ENCODE results near the gene IGF1R. TPM values are rescaled to one million over a fixed set of nuclear protein-coding genes. Genes with fewer than 3 reads are reported as not detected.

The IGF1R gene
- total RNA-seq, 1 donor from 2014 or later = 151 TPM

GRCh38 chr15:98850961-98851572 lies 202.7 kb downstream of the IGF1R start:
- TF ChIP-seq CTCF (IDR thresholded peaks at IDR 0.05) = peak; percentile 74 to 84 (median 79)
- H3K4me3 ChIP-seq = peak overlapping the region; percentile 63 to 73
- peaks cover 31 to 53% of the 10 kb centered on the region in 2 donors for H3K4me1 ChIP-seq
- intact Hi-C loops (cut with DNase I) = no loop called here
- H3K27ac ChIP-seq = peak overlapping the region; percentile 92
- DNase-seq (ENCODE audit: low spot score in 2 of 2) = peak in 1 of 2 donors; percentile 86
- H3K27me3 ChIP-seq = no peaks in the 10 kb centered on the region
- H3K9me3 ChIP-seq = no peaks in the 10 kb centered on the region
- no peaks in the 10 kb centered on the region for H3K36me3 ChIP-seq

- peak overlapping the region; percentile 92 for H3K27ac ChIP-seq
- DNase-seq (ENCODE audit: low spot score in 2 of 2) = peak; percentile 69 to 96
- peaks cover 38 to 70% of the 10 kb centered on the region in 2 donors for H3K4me1 ChIP-seq
- no peaks in the 10 kb centered on the region for H3K36me3 ChIP-seq
- peak overlapping the region; percentile 63 to 73 for H3K4me3 ChIP-seq
- intact Hi-C loops (cut with DNase I) = no loop called here
- H3K27me3 ChIP-seq = no peaks in the 10 kb centered on the region
- no peak for TF ChIP-seq CTCF (IDR thresholded peaks at IDR 0.05)
- no peaks in the 10 kb centered on the region for H3K9me3 ChIP-seq
Measured at GRCh38 chr15:98853161-98853560, 204.8 kb downstream of the IGF1R start.

- H3K27me3 ChIP-seq = no peaks in the 10 kb centered on the region
- peaks cover 43 to 75% of the 10 kb centered on the region in 2 donors for H3K4me1 ChIP-seq
- peak overlapping the region; percentile 92 for H3K27ac ChIP-seq
- intact Hi-C loops (cut with DNase I) = no loop called here
- no peak for DNase-seq (ENCODE audit: low spot score in 2 of 2)
- no peaks in the 10 kb centered on the region for H3K9me3 ChIP-seq
- no peak for TF ChIP-seq CTCF (IDR thresholded peaks at IDR 0.05)
- no peaks in the 10 kb centered on the region for H3K36me3 ChIP-seq
- H3K4me3 ChIP-seq = peak overlapping the region; percentile 21 to 73
Measured at GRCh38 chr15:98853617-98854420, 205.5 kb downstream of the IGF1R start.

- Histone ChIP-seq H3K9me3 (no peaks in the 10 kb centered on the region), H3K4me1 (peaks cover 43 to 76% of the 10 kb centered on the region in 2 donors), H3K4me3 (peak overlapping the region in 1 of 2 donors; percentile 73), H3K27ac (peak overlapping the region; percentile 92), H3K36me3 (no peaks in the 10 kb centered on the region), H3K27me3 (no peaks in the 10 kb centered on the region)
- intact Hi-C loops (cut with DNase I) = no loop called here
- DNase-seq (ENCODE audit: low spot score in 2 of 2) = peak in 1 of 2 donors; percentile 84
- no peak for TF ChIP-seq CTCF (IDR thresholded peaks at IDR 0.05)
Measured at GRCh38 chr15:98854496-98854895, 206.2 kb downstream of the IGF1R start.

GRCh38 chr15:98855067-98855814 lies 206.9 kb downstream of the IGF1R start:
- intact Hi-C loops (cut with DNase I) = no loop called here
- H3K4me3 ChIP-seq = peak overlapping the region in 1 of 2 donors; percentile 73
- peak overlapping the region; percentile 92 for H3K27ac ChIP-seq
- H3K9me3 ChIP-seq = no peaks in the 10 kb centered on the region
- no peaks in the 10 kb centered on the region for H3K27me3 ChIP-seq
- TF ChIP-seq CTCF (IDR thresholded peaks at IDR 0.05) = no peak
- H3K36me3 ChIP-seq = no peaks in the 10 kb centered on the region
- DNase-seq (ENCODE audit: low spot score in 2 of 2) = no peak
- peaks cover 47 to 80% of the 10 kb centered on the region in 2 donors for H3K4me1 ChIP-seq

Data from ascending aorta (tissue), 2 donors.